IgD-negative memory B cell (primary cell): ENCODE data around the gene SCGB1C1. TPM values are rescaled to one million over a fixed set of nuclear protein-coding genes. Genes with fewer than 3 reads are reported as not detected.
A peak's percentile ranks its signal among the peaks of the same experiment; 100 is the strongest.

Source experiments
- H3K27ac Mint-ChIP-seq, 3 donors: one replicate each; pipeline ENCODE4 v1.8.0; 2020 to 2022; ENCODE audit warnings: mild to moderate bottlenecking in 3 of 3, mixed read lengths in 3 of 3, moderate library complexity in 1 of 3
- H3K27me3 Mint-ChIP-seq: one replicate; pipeline ENCODE4 v1.8.0; 2021; ENCODE audit warnings: mixed read lengths
- H3K36me3 Mint-ChIP-seq: one replicate; pipeline ENCODE4 v1.8.0; 2020; ENCODE audit warnings: mild to moderate bottlenecking, mixed read lengths
- H3K4me1 Mint-ChIP-seq, 3 donors: one replicate each; pipeline ENCODE4 v1.8.0; 2020 to 2022; ENCODE audit warnings: mixed read lengths in 3 of 3, mild to moderate bottlenecking in 1 of 3
- H3K4me3 Mint-ChIP-seq, 4 donors: one replicate each; pipeline ENCODE4 v1.8.0; 2020 to 2022; ENCODE audit warnings: mild to moderate bottlenecking in 4 of 4, mixed read lengths in 4 of 4, moderate library complexity in 3 of 4
- H3K9me3 Mint-ChIP-seq, 3 donors: one replicate each; pipeline ENCODE4 v1.8.0; 2020 to 2021; ENCODE audit warnings: mixed read lengths in 3 of 3, mild to moderate bottlenecking in 1 of 3
- polyA plus RNA-seq: library from polyadenylated mRNA; unstranded; fragments of 300-500 nt; fragmentation: Illumina TruSeq; gene quantifications from one replicate; pipeline ENCODE4 v1.2.3, GENCODE V29; 2021

SCGB1C1 gene
- polyA plus RNA-seq, 1 donor from 2014 or later = not detected

DNA sequence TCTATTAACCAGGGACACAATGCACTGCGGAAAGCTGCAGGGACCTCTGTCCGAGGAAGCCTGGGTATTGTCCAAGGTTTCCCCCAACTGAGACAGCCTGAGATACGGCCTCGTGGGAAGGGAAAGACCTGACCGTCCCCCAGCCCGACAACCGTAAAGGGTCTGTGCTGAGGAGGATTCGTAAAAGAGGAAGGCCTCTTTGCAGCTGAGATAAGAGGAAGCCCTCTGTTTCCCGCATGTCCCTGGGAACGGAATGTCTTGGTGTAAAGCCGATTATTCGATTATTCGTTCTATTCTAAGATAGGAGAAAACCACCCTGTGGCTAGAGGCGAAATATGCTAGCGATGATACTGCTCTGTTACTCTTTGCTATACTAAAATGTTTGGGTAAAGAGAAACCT is 9.1 kb downstream of the SCGB1C1 start:
- H3K4me3 Mint-ChIP-seq = peak overlapping the region in 2 of 4 donors; percentile 3 to 60
- H3K27me3 Mint-ChIP-seq = no peaks in the 10 kb centered on the region
- peaks cover 13 to 27% (median 16%) of the 10 kb centered on the region in 3 donors for H3K4me1 Mint-ChIP-seq
- H3K27ac Mint-ChIP-seq = peak overlapping the region; percentile 26 to 72 (median 63)
- H3K9me3 Mint-ChIP-seq = no peaks in the 10 kb centered on the region
- H3K36me3 Mint-ChIP-seq = peaks cover 2% of the 10 kb centered on the region

DNA sequence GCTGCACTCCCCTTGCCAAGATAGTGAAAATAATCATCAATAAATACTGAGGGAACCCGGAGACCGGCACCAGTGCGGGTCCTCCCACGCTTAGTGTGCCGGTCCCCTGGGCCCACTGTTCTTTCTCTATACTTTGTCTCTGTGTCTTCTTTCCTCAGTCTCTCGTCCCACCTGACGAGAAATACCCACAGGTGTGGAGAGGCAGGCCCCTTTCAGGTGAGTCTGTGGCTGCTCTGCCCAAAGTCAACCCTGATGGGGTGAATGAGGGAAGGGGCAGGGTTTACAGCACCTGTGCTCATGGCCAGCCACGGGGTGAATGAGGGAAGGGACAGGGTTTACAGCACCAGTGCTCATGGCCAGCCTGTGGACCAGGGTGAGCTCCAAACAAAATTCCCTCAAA is 9.6 kb downstream of the SCGB1C1 start:
- H3K27ac Mint-ChIP-seq = peak overlapping the region in 2 of 3 donors; percentile 63 to 72
- H3K4me3 Mint-ChIP-seq = peak overlapping the region in 2 of 4 donors; percentile 3 to 60
- no peaks in the 10 kb centered on the region for H3K9me3 Mint-ChIP-seq
- H3K27me3 Mint-ChIP-seq = no peaks in the 10 kb centered on the region
- H3K4me1 Mint-ChIP-seq = peaks cover 13 to 27% (median 20%) of the 10 kb centered on the region in 3 donors
- H3K36me3 Mint-ChIP-seq = peaks cover 2% of the 10 kb centered on the region

DNA sequence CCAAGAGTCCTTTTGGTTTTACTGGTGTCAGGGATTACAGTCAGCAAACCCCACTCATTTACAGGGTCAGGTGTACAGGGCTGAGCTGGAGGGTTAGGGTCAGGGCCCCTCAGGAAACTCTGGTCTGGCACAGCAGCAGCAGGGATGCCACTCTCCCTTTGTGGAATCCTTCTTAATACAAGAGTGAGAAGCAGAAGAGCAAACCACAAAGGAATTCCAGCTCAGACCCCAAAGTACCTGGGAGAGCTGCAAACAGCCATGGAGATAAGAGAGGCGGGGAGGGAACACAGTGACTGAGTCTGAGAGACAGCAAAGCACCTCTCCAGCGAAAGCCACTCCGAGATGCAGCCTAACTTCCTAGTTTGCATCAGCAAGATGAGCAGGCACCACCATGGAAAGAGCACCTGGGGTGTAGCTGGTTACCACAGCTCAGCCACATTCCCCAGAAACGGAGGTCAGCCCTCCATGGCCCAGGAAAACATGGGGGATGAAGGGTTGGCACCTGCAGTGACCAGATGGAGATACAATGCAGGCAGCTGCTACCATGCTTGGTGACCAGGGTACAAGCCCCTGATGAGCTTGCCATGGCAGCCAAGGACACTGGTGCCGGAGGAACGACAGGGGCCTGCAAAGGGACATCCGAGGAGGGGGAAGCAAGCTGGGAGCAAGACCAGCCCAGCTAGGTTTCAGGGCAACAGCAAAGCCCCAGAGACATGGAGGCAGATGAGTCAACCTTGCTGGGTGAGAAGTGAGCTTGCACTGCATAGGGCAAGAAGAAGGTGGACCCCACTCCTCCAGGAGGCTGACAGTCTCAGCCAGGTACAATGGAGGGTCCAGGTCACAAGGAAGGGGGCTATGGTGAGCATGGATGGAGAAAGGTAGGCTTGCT is 10.4 kb downstream of the SCGB1C1 start:
- peak overlapping the region in 2 of 4 donors; percentile 60 to 81 for H3K4me3 Mint-ChIP-seq
- H3K27me3 Mint-ChIP-seq = no peaks in the 10 kb centered on the region
- peak overlapping the region in 1 of 3 donors; percentile 21 for H3K27ac Mint-ChIP-seq
- H3K4me1 Mint-ChIP-seq = peaks cover 13 to 27% (median 23%) of the 10 kb centered on the region in 3 donors
- H3K9me3 Mint-ChIP-seq = no peaks in the 10 kb centered on the region
- H3K36me3 Mint-ChIP-seq = peaks cover 2% of the 10 kb centered on the region

DNA sequence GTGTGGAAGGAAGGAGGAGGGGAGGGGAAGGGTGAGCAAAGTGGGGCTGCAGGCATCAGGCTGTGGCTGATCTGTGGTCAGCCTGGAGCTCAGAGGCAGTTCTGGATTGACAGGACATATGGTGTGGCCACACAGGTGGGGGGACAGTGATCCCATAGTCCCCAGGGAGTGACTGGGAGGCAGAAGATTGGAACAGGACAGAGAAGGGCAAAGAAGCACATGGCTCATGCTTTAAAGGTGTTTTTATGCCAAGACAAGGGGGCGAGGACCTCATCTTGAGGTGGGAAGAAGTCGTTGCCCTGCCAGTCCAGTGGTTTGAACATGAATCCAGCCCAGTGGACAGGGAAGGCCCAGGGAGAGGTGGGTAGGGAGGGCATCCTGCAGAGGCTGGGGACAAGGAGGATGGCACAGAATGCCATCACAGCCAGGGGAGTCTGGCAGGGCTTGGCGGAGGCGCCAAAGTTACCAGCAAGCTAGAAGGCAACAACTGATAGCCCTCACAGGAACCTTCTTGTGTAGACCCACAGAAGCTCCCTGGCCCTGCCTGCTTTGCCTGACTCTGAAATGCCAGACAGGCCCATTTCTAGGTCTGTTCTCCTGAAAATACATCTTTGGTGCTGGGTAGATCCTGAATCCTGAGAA is 11.2 kb downstream of the SCGB1C1 start:
- no peaks in the 10 kb centered on the region for H3K9me3 Mint-ChIP-seq
- H3K4me3 Mint-ChIP-seq = peak overlapping the region in 3 of 4 donors; percentile 21 to 54 (median 26)
- H3K27me3 Mint-ChIP-seq = no peaks in the 10 kb centered on the region
- peak overlapping the region in 1 of 3 donors; percentile 21 for H3K27ac Mint-ChIP-seq
- H3K36me3 Mint-ChIP-seq = peaks cover 2% of the 10 kb centered on the region
- peaks cover 13 to 27% (median 23%) of the 10 kb centered on the region in 3 donors for H3K4me1 Mint-ChIP-seq

DNA sequence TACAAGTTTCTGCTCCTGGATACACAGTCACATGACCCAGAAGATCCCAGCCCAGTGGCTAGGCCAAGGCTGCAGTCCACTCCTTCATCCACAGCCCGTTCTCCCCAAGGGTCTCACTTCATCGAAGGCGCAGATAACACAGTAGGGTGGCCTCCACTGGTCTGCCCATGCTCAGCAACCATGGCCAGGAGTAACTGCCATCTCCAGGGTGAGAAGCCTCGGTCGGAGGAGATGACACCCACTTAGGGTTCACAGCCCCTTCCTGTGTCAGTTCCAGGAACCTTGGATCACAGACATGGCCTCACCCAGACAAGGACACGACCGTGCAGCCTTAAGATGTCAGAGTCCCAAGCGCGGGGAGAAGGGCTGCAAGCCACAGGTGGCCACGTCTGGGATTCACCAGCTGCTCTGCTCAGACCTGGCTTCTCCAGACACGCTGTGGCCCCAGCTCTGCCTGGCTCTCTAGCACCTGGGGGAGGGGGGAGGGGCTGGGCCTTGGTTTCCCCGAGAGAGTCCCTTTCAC is 11.8 kb downstream of the SCGB1C1 start:
- Mint-ChIP-seq H3K27me3 (no peaks in the 10 kb centered on the region), H3K36me3 (peaks cover 2% of the 10 kb centered on the region), H3K27ac (no peak overlapping the region), H3K4me3 (peak overlapping the region in 2 of 4 donors; percentile 26 to 74), H3K9me3 (no peaks in the 10 kb centered on the region), H3K4me1 (peaks cover 13 to 27% (median 23%) of the 10 kb centered on the region in 3 donors)

DNA sequence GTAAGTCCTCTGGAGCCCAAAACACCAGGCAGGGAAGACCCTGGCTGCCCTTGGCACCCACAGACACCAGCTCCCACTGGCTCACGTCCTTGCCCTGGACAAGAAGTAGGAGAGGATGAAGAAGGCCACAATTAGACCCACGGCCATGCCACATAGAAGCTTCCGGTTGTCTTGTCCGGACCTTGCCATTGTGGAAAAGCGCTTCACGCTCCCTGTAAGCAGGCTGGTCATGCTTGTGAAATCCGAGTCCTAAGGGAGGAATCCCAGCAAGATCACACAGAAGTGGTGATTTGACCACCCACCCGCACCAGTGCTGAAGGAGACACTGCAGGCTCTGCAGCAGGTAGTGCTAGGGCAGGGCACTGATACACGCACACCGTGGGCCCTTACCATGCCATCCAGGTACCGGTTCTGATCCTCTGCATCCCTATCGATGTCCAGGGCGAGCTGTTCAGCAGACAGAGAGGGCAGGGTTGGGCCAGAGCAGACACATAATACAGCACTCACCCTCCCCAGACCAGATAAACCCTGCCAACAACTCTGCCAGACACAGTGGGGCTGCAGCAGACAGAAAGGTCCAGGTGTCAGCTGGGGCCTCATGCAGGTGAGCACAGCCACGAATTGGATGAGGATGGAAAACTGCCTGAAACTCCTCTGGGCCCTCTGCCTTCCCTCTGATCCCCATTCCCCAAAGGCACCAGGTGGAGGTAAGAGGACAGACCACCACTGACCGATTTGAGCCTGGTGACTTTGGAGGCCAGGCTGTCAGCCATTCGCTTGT is 12.5 kb downstream of the SCGB1C1 start:
- no peaks in the 10 kb centered on the region for H3K27me3 Mint-ChIP-seq
- H3K9me3 Mint-ChIP-seq = no peaks in the 10 kb centered on the region
- peaks cover 2% of the 10 kb centered on the region for H3K36me3 Mint-ChIP-seq
- H3K4me3 Mint-ChIP-seq = peak overlapping the region; percentile 77 to 98 (median 97)
- peaks cover 13 to 33% (median 23%) of the 10 kb centered on the region in 3 donors for H3K4me1 Mint-ChIP-seq
- peak overlapping the region in 1 of 3 donors; percentile 98 for H3K27ac Mint-ChIP-seq

DNA sequence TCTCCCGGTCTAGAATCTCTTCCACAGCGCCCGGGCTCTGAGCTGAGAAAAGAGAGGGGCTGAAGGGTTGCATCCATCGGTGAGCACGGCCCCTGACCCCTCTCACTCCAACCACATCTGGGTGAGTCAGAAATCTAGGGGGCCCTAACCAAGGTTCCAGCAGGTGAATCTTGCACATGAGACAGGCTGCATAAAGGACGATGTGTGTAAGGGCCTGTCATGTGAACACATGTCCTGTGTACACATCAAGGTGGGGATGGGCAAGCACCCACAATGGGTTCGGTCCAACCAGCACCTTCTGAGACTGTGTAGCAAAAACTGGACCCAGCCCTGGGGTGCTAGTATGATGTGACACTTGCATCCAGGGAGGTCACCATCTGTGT is 13.1 kb downstream of the SCGB1C1 start:
- Mint-ChIP-seq H3K4me3 (peak overlapping the region; percentile 96 to 99 (median 98)), H3K4me1 (peaks cover 13 to 33% (median 23%) of the 10 kb centered on the region in 3 donors), H3K9me3 (no peaks in the 10 kb centered on the region), H3K36me3 (peaks cover 2% of the 10 kb centered on the region), H3K27ac (peak overlapping the region in 2 of 3 donors; percentile 98), H3K27me3 (no peaks in the 10 kb centered on the region)

DNA sequence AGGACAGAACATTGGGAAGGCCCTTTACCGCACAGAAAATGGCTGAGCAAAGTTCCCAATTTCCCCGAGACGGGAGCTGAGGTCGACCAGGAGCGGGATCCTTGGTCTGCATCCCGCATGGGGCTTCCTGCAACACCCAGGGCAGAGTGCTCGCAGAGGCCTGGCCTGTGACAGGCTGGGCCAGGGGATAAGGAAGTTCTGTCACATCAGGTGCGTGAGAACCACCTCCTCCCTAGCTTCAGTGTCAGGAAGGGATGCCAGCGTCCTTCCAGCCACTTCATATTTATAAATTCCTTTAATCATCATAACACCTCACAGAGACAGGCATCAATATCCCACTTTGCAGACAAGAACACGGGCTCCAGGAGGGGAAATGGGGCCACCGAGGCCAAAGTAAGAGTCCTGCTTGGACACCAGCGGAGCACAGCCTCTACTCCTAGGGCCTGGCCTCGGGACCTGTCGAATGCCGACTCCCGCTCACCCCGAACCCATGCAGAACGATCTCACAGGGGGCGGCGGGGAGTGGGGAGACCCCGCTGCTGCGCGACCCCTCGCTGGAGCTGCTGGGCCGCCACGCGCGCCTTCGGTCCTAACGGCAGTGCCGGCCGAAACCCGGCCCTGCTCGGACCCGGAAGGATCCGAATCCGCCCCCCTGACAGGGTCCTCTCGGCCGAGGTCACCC is 13.8 kb downstream of the SCGB1C1 start:
- H3K36me3 Mint-ChIP-seq = peaks cover 2% of the 10 kb centered on the region

DNA sequence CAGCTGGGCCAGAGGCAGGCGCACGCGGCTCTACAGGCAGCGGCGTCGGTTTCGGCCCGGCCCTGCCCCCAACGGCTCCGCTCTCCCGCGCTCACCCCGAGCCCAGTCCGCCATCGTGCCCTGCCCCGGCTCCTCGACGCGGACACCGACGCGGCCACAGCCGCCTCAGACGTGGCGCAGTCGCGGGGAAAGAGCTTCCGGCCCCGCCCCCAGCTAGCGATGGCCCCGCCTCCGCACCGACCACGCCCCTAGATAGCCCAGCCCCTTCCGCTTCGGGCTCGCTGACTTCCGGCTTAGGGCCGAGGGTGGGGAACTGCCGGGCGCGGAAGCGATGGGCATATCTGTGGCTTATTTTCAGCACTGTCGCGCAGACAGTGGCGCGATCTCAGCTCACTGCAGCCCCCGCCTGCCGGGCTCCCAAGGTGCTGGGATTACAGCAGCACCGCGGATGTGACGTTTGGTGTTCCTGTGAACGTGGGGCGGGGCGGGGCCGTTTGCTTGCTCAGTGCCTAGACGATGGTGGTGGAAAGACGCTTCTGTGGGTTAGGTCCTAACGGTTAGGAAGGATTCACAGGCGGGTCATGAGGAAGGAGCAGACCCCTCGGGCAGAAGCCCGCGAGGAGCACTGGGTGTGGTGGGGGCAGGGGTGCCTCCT is 14.5 kb downstream of the SCGB1C1 start, which contains the start of the genes BET1L and RIC8A:
Gene BET1L, minus strand, starts transcription at position 192 of the 655 bp plus-strand sequence. Its CDS starts 78 bp downstream, at position 114.
Gene RIC8A, plus strand, starts transcription at position 501 of the 655 bp plus-strand sequence. CDS start 1,147 bp downstream, outside the sequence.
- Mint-ChIP-seq H3K4me3 (peak within 1 kb of the TSS; percentile 96 to 99 (median 98)), H3K27ac (peak within 1 kb of the TSS; percentile 97 to 99 (median 98)), H3K27me3 (no peaks in the 10 kb centered on the region), H3K4me1 (peaks cover 6 to 35% (median 14%) of the 10 kb centered on the region in 3 donors), H3K36me3 (peaks cover 2% of the 10 kb centered on the region), H3K9me3 (no peaks in the 10 kb centered on the region)

More for the DNA sequence above, 13.8 kb downstream of the SCGB1C1 start:
- no peaks in the 10 kb centered on the region for H3K9me3 Mint-ChIP-seq
- H3K4me3 Mint-ChIP-seq = peak overlapping the region; percentile 96 to 99 (median 98)
- no peaks in the 10 kb centered on the region for H3K27me3 Mint-ChIP-seq
- peak overlapping the region; percentile 97 to 99 (median 98) for H3K27ac Mint-ChIP-seq
- peaks cover 11 to 37% (median 21%) of the 10 kb centered on the region in 3 donors for H3K4me1 Mint-ChIP-seq

DNA sequence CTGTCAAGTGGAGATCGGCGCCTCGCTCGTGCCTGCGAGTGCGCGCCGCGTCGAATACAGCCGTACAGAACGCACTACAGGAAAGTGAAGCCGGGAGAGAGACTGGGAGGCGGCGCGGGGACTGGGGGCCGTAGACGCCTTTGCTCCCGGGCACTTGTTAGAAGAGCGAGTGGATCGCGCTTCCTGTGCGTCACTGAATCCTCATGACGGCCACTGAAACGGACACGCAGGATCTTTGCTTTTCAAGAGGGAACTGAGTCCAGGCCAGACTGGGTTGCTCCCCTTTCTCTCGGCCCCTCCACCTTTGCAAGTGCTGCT is 14.9 kb downstream of the SCGB1C1 start:
- Mint-ChIP-seq H3K27ac (peak overlapping the region; percentile 97 to 99 (median 98)), H3K36me3 (peaks cover 2% of the 10 kb centered on the region), H3K4me3 (peak overlapping the region; percentile 96 to 99 (median 98)), H3K9me3 (no peaks in the 10 kb centered on the region), H3K27me3 (no peaks in the 10 kb centered on the region), H3K4me1 (peaks cover 4 to 33% (median 9%) of the 10 kb centered on the region in 3 donors)

DNA sequence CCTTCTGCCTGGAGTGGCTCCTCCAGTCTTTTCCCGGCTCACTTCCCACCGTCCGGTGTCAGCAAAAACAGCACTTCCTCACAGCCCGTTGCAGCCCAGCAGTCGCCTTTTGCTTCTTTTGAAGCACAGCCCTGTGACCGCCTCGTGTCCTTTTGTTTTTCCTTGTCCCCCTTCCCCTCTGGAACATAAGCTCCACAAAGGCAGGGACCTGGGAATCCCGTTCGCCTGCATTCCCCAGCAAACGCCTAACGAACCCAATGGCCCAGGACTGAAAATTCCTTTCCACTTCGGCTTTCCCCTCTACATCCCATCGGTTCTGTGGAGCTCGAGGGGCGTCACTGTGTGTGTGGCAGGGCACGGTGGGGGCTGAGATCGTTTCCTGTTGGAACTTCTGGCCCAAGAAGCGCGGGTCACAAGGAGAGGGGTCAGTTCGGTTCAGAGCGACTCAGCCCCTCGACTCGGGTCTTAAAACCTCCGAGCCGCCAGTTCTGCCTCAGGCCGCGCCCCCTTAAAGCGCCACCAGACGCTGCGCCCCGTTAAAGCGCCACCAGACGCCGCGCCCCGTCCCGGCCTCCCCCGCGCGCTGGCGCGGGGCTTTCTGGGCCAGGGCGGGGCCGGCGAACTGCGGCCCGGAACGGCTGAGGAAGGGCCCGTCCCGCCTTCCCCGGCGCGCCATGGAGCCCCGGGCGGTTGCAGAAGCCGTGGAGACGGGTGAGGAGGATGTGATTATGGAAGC is 15.5 kb downstream of the SCGB1C1 start:
- H3K36me3 Mint-ChIP-seq = peaks cover 2% of the 10 kb centered on the region
- H3K4me3 Mint-ChIP-seq = peak overlapping the region; percentile 96 to 99 (median 98)
- H3K9me3 Mint-ChIP-seq = no peaks in the 10 kb centered on the region
- H3K27ac Mint-ChIP-seq = peak overlapping the region; percentile 97 to 99 (median 98)
- H3K4me1 Mint-ChIP-seq = peaks cover 4 to 29% (median 7%) of the 10 kb centered on the region in 3 donors
- H3K27me3 Mint-ChIP-seq = no peaks in the 10 kb centered on the region

DNA sequence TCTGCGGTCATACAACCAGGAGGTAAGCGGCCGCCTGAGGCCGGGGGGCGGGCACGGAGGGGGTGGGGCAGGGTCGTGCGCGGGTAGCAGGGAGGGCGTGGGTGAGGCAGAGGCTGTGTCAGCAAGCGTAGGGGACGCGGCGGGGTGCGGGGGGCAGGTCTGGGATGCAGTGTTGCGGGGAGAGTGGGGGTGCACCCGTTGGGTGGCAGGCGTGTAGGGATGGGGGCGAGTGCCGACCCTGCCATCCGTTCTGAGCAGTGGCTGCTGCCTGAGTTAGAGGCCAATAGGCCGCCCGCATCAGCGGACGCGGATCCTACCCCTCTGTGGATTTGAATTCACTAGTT is 16.0 kb downstream of the SCGB1C1 start:
- peak overlapping the region; percentile 92 to 98 (median 97) for H3K27ac Mint-ChIP-seq
- no peaks in the 10 kb centered on the region for H3K36me3 Mint-ChIP-seq

More for the DNA sequence above, 16.0 kb downstream of the SCGB1C1 start:
- H3K9me3 Mint-ChIP-seq = no peaks in the 10 kb centered on the region
- peaks cover 3 to 25% (median 7%) of the 10 kb centered on the region in 3 donors for H3K4me1 Mint-ChIP-seq
- no peaks in the 10 kb centered on the region for H3K27me3 Mint-ChIP-seq
- H3K4me3 Mint-ChIP-seq = peak overlapping the region; percentile 96 to 99 (median 98)
